GM20431 (cell line): ENCODE measurements around the gene NEK2.
"Not testable (repeated sequence)": the region's sequence is repeated elsewhere in the genome, so short reads cannot be mapped to it uniquely, and the experiment has no call there.

ENCODE experiments used
- in situ Hi-C: fragments of 300-500 bp; cut with MseI, MboI; formaldehyde crosslinking; loops from one replicate; pipeline ENCODE4 v1.15.0; 2020; ENCODE audit warnings: low sequenced_read_pairs; ENCODE audit not compliant: unreplicated experiment

NEK2 gene

DNA sequence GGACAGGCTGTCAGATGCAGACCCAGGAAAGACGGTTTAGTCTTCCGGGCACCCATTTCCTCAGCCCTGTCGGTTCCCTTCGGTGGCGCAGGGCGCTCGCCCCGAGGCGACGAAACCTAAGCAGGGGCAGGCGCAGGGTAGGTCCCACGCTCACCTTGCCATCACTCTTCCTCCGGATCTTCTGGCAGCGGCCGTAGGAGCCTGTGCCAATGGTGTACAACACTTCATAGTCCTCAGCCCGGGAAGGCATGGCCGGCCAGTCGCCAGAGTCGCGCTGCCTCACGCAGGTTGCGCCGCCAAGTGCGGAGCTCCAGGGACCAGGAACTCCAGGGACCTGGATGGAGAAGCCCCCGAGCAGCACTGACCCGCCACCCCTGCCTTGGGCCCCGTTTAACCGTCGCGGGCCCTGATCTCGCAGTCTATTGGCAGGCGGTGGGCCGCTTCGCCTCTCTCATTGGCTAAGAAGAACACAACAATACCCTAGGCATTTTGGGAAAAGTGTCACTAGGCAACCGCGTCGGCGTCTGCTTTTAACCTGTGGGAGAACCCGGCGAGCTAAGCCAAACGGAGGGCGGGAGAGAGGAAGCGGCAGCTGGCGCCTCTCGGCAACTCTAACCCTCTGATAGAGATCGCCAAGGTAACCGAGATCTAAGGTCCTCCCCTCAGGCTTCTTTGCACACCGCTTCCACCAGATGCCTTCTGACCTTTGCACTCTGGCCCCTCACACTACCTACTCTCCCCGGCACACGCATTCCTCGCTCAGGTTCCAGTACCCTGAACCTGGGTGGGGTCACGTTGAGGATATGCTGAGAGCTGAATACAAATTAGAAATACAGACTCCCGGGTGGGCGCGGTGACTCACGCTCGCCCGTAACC, at the start of gene NEK2:
Gene NEK2, minus strand, starts transcription at position 392 of the 876 bp plus-strand sequence. Its CDS starts 142 bp downstream, at position 250.
- in situ Hi-C loops, result loop anchor here (25.0 kb wide), 2 partner anchors 362 to 787 kb away; partner anchors contain the start of genes DTL and INTS7

DNA sequence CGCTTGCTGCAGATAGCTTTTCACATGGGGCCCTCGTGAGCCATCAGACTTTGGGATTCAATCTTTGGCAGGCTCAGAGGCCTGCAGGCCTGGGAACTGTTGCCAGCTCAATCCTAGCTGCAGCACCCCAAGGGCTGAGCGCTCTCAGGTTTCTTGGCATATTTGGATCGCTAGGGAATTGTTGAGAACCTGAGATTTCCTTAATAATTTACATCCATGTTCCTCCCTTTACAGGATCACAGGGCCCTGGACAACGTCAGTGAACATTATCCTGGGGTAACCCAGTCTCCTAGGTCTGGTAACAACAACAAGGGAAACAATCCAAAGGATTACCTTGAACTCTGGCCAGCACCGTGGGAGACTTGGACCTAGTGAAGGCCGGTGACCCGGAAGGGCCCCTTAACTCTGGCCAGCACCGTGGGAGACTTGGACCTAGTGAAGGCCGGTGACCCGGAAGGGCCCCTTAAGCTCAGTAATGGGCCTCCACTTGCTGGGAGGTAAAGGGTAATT, 49.3 kb upstream of the NEK2 start:
- in situ Hi-C loops, result no loop called here

DNA sequence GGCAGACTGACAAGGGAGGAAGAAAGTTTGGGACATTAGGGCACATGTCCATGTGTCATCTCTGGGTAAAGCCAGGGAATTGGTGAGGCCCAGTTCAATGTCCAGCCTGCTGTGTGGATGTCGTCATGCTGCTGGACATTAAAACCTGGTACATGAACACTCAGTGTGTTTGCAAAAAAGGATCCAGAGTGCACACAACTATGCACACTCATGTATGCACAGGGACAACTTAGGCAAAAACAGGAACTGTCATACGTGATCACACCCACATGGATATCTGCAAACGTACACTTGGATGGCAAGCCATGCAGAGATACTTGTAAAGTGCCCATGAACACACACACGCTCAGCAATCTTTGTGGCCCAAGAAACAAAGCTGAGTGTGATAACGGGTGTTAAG, 47.9 kb upstream of the NEK2 start:
- in situ Hi-C loops, result no loop called here

DNA sequence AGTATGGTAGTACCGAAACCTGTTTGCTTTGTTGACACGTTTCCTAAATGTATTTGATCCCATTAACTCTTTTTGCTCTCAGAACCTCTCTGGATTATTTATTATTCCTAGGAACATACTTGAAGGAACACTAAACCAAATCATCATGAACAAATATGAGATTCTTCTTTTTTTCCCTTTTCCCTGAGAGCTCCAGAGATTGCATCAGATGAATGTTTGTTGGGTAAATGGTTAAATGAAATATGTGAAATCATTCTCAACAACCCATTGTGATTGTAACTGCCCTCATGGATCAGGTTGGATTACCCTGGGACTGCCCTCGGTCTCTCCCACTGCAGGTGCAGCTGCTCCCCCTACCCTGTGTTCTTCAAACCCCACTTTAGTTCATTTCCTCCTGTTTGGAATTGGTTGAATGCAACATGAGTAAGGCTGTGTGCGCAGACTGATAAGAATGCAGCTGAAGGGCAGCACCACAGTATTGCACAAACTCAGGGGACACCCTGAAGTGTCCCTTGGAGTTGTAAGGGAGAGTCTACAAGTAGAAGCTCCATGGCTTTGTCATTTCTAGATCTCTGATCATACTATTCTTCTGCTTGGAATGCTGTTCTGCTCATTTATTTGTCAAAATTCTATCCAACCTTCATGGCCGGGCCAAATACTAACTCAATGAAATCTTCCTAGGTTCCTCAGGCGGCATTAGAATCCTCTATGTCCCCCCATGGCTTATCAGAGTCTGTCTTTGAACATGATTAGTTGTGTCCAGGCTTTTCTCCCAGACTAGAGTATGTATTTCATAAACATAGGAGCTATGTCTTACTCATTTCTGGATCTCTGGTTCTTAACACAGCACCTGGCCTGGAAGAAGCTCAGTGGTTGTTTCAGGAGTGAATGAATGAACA, 47.1 kb upstream of the NEK2 start:
- in situ Hi-C loops, result no loop called here

DNA sequence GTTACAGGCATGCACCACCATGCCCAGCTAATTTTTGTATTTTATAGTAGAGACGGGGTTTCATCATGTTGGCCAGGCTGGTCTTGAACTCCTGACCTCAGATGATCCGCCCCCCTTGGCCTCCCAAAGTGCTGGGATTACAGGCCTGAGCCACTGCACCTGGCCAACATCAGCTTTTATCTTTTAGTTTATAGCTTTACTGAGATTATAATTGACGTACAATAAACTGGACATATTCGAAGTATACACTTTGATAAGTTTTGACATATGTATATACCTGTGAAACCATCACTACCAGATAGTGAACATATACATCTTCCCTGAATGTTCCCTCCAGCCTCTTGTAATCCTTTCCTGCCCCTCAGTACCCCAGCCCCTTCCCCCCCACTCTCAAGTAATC, 41.1 kb upstream of the NEK2 start:
- in situ Hi-C loops, result not testable (repeated sequence)

DNA sequence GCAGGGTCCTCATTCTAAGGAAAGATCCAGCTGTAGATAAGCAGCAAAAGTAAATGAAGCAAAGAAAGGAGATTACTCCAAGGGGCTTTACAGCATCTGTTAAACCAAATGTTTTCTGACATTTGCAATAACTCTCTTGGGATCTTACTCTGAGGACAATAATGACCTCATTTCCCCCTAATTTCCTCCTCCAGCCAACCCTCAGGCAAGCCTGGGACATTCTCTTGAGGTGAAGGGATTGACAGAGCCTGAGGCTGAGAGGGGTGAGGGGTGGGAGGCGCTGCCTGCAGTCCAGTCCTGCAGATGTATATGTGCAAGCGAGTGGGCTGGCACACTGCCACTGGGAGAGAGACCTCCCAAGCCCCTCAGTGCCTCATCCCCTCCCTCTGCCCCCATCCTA, 40.5 kb upstream of the NEK2 start:
- in situ Hi-C loops, result no loop called here

DNA sequence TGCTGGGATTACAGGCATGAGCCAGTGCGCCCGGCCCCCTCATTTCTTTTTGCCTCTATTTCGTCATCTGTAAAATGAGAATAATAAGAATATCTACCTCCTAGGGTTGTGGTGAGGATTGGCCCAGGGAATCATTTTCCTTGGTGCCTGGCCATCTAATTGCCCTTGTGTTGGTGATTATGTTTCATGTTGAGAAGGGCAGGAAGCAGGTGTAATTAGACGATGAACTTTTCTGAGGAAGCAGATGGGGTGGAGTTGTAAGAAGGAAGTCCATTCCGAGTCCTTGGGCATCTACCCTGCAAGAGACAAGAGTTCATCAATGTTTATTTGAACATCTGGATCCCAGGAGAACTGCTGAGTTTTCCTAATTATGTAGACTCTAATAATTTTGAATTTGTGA, 38.7 kb upstream of the NEK2 start:
- in situ Hi-C loops, result no loop called here

DNA sequence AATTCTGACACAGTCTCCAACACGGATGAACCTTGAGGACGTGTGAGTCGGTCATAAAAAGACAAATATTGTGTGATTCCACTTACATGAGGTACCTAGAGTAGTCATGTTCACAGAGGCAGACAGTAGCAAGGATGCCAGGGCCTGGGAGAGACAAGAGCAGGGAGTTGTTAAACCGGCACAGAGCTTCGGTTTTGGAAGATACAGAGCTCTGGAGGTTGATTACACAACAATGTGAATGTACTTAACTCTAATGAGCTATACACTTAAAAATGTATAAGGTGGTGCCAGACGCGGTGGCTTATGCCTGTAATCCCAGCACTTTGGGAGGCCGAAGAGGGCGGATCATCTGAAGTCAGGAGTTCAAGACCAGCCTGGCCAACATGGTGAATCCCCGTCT, 37.8 kb upstream of the NEK2 start:
- in situ Hi-C loops, result no loop called here

DNA sequence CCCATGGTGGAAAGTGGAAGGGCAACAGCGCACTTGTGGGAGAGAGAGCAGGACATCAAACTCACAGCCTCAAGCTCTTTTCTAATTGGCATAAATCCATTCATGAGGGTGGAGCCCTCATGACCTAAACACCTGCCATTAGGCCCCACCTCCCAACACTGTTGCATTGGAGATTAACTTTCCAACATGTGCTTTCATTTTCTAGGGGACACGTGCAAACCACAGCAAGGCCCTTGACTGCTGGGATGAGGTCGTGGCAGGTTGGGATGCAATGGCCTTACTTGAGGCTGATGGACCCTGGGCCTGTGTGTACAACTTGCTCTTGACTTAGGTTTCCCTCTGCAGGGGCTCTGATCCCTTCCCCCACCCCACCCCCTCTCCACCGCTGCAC, 35.9 kb upstream of the NEK2 start:
- in situ Hi-C loops, result no loop called here

DNA sequence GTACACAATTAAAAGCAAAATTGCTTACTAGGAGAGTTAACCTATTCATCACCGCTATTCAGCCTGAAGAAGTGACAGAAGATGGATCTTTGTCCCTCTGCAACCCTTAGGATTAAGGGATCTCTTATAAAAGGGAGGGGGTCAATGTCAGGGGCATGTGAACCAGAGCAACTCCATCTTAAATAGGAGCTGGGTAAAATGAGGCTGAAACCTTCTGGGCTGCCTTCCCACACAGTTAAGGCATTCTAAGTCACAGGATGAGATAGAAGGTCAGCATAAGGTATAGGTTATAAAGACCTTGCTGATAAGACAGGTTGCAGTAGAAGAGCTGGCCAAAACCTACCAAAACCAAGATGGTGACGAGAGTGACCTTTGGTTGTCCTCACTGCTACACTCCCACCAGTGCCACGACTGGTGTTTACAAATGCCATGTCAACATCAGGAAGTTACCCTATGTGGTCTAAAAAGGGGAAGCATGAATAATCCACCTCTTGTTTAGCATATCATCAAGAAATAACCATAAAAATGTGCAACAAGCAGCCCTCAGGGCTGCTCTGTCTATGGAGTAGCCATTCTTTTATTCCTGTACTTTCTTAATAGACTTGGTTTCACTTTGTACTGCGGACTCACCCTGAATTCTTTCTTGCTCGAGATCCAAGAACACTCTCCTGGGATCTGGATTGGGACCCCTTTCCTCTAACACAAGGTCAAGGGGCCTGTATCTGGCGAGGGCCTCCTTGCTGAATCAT, 35.3 kb upstream of the NEK2 start:
- in situ Hi-C loops, result no loop called here

DNA sequence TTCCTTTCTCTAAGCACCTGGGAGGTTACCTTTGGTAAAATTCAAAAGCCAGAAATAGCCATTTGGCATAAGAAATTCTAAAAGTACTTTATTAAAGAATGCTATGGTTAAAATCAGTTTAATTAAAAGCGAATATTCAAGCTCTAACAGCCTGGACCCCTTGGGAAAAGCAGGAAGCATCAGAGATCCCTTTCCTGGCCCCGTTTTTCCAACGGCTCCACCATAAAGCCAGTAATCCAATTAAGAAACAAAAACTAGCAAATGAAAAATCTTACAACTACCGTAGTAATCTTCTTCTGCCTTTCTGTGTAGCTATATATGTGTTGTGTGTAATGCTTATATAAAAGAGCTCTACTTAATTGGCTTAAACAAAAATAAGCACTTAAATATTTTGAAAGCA, 33.5 kb upstream of the NEK2 start:
- in situ Hi-C loops, result no loop called here

DNA sequence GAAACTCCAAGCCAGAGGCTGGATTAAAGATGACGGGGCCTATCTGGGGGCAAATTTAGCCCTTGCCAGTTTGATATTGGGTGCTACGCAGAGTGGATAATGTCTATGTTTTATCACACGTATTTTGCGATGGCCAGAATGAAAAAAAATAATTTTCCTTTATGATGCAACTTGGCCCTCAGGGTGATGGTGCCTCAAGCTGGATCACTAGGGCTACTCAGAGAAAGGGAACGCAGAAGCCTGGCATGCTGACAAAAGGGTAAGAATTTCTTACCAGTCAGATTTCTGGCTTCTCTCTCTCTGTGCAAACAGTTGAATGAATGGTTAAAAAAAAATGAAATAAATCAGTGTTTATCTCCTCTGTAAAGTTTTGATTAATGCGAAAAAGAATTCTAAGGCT, 32.6 kb upstream of the NEK2 start:
- in situ Hi-C loops, result no loop called here

DNA sequence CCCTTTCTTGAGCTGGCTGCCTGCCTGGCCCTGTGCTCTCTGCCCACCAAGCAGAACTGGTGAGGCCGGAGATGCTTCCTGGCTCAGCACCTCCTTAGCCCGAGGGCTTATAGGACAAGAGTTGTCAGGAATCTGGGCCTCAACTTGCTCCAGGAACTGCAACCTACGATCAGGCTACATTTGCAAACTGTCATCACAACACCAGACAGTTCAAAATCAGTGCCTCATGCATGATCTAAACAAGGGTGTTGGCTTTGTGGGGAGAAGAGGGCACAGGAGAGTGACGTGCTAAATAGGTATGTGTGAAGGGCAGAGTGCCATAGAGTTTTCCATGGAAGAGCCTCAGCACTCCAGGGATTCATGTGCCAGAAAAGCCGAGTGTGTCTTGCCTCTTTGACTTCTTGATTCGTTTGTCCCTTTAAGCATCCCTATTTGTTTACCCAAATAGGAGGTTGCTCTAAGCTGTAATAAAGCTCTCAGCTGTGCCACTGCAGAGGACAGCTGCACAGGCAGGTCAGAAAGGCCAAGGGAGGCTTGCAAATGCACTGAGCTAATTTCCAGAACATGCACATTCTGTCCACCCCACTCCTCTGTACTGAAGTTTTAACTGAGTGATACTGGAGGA, 30.2 kb upstream of the NEK2 start:
- in situ Hi-C loops, result no loop called here

DNA sequence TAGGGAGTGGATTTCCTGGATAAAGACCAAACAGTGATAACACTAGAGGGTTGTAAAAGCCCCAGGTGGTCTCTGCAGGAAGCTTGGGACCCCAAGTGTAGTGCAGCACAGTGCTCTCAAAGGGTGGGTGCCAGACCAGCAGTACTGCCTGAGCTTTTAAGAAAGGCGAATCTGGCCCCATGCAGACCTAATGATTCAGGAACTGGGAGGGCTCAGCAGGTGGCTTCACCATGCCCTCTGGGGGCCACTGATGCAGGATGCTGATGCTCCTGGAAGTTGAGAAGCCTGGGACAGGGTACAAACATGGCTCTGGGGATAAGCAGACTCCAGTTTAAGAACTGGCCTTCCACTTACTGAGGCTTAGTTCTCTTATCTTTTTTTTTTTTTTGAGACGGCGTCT, 29.1 kb upstream of the NEK2 start:
- in situ Hi-C loops, result no loop called here

DNA sequence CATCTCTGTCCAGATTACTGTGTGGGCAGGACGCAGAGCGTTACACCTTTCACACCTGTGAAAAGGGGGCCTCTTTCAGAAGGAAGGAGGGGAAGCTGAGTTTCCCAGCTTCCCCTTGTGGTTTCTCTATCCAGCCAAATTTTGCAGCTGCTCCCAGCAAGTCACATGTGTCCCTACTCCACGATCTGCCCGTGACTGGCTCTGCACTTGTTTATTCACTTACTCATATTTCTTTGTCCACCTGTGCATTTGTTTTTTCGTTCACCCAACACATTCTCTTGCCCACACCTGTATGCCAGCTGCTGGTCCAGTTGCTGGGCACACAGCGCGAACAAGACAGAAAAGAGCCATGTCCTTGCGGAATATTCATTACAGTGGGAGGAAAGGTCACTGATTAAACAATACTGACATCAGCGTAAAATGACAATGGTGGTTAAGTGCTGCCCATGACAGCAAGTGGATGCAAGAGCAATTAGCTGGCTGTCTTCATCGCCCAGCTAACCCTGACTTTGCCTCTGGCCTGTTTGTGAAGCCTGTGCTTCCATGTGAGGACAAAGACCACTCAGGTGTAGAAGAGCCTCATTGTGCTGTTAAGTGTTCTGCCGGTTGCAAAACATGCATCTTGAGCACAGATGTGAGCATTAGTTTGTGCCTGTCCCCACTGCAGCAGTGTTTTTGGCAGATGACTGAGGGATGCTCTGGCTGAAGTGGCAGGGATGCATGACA, 28.6 kb upstream of the NEK2 start:
- in situ Hi-C loops, result no loop called here

DNA sequence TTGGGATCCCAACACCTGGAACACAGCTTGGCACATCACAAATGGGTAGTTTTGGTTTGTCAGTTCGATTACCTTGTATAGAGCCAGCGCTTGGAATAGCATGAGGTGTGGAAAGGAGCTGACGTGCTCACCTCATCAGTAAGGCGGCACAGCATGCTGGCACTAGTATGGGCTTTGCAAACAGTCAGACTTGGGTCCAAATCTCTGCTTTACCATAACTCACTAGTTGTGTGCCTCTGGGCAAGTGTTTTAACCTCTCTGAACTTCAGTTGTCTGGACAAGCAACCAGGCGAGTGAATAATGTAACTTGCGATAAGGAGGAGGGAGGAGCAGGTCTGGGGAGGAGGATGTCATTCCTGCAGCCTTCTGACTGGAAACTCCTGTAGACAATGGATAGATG, 26.3 kb upstream of the NEK2 start:
- in situ Hi-C loops, result no loop called here

DNA sequence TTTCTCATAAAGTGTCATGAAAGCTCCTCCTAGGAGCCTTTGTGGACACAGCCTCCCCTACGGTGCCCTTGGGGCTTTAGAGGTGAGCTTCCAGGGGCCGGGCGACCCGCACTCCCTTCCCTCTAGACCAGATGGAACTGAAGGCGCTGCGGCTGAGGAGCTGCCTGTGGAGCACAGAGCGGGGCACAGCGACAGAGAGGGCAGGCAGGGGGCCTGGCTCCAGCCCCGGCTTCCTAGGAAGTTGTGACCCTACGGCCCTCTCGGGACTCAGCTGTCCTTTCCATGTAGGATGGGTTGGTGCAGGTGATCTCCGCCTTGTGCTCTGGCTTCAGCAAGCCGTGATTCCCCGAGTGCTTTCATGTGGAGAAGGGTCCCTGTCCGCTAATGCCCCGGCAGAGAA, 23.6 kb upstream of the NEK2 start:
- in situ Hi-C loops, result loop anchor here (25.0 kb wide), 2 partner anchors 338 to 763 kb away; partner anchors contain the start of genes DTL and INTS7

DNA sequence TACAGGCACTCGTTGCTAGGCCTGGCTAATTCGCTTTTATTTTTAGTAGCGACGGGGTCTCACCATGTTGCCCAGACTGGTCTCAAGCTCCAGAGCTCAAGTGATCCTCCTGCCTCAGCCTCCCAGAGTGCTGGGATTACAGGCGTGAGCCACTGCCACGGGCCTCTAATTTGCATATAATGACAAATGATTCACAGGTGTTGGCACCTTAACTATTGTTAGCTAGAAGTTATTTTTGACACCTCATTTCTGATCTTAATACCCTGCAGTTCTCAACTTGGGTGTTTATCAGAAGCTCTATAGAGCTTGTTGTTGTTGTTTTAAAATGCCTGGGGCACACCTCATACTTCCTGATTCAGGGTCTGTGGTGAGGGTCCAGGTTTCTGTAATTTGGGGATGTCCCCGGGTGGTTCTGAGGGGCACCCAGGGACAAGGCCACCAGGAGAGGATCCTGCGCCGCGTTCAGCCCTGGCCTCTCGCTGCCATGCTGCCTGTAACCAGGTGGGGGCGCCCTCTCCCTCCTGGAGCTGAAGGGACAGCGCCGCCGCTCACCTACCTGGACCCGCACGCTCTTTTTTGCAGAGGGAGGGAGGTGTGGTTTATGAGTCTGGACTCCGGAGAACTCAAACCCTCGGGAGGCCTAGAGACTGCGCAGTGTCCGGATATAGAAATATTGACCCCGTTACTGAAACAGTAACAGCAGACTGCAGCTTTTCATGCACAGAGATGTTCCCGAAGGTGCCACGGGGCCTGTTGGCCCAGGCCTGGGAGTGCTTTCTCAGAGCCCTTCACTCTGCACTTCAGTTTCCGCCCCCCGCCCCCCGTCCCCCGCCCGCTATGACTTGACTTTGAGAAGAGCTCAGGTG, 23.0 kb upstream of the NEK2 start:
- in situ Hi-C loops, result loop anchor here (25.0 kb wide), 2 partner anchors 339 to 764 kb away; partner anchors contain the start of genes DTL and INTS7
